ENCODE data around the gene VAC14. TPM values are rescaled to one million over a fixed set of nuclear protein-coding genes. Genes with fewer than 3 reads are reported as not detected.
A peak's percentile ranks its signal among the peaks of the same experiment; 100 is the strongest.
"Not testable (repeated sequence)": the region's sequence is repeated elsewhere in the genome, so short reads cannot be mapped to it uniquely, and the experiment has no call there.

The VAC14 gene
- polyA plus RNA-seq, 1 donor from 2014 or later = 48.5 TPM

DNA sequence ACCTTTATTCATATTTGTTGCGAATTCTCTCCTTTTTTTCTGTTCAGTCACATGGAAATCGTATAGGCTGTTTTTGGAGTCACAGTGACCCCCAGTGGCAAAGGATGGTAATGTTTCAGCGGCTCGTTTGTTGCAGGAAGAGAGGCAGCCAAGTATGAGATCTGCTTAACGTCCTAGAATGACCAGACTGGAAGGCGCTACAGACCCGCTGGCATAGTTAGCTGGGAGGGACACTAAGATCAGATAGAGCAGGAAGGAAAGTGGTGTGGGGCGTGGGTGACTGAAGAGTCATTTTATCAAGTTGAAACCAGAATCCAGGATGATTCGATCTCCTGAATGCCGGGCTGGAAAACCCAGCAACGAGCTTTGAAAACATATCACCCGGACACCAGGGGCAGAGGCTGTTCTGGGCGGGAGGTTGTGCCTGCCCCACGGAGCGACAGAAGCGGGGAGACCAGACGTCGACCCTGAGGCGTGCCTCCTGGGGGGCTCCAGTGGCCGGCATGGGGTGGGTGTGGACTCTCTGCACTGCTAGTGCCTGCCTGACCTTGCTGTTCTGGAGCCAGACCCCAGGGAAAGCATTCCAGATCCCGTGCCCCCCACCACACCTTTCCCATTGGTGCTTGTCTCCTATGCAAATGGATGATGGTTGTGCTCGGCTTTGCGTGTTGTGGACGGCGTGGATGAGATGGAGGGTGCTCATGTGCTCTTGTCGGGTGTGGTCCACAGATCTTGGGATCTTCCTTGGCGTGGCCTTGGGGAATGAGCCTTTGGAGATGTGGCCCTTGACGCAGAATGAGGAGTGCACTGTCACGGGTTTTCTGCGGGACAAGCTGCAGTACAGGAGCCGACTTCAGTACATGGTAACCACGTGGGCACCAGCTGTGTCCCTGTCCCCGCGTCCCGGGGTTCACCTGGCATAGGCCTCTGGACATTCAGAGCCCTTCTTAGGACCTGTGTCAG is 146.9 kb downstream of the VAC14 start:
- Mint-ChIP-seq H3K4me1 (peaks cover 0 to 5% (median 4%) of the 10 kb centered on the region in 3 donors), H3K36me3 (no peaks in the 10 kb centered on the region), H3K27me3 (peaks cover 3% of the 10 kb centered on the region), H3K27ac (no peak overlapping the region), H3K9me3 (no peaks in the 10 kb centered on the region), H3K4me3 (peak overlapping the region in 3 of 4 donors; percentile 60 to 87 (median 86))

DNA sequence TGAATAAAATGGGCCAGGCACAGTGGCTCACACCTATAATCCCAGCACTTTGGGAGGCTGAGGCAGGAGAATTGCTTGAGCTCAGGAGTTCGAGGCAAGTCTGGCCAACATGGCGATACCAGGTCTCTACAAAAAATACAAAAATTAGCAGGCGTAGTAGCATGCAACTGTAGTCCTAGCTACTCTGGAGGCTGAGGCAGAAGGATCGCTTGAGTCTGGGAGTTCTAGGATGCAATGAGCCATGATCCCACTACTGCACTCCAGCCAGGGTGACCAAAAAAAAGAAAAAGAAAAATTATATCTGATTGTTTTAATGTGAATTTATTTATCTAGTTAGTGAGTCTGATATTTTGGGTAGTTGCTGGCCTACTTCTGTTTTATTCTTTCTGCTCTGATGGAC is 147.6 kb downstream of the VAC14 start:
- Mint-ChIP-seq H3K4me1 (peaks cover 0 to 5% (median 5%) of the 10 kb centered on the region in 3 donors), H3K9me3 (no peaks in the 10 kb centered on the region), H3K36me3 (no peaks in the 10 kb centered on the region), H3K4me3 (peak overlapping the region in 1 of 4 donors; percentile 60), H3K27ac (no peak overlapping the region), H3K27me3 (peaks cover 3% of the 10 kb centered on the region)

DNA sequence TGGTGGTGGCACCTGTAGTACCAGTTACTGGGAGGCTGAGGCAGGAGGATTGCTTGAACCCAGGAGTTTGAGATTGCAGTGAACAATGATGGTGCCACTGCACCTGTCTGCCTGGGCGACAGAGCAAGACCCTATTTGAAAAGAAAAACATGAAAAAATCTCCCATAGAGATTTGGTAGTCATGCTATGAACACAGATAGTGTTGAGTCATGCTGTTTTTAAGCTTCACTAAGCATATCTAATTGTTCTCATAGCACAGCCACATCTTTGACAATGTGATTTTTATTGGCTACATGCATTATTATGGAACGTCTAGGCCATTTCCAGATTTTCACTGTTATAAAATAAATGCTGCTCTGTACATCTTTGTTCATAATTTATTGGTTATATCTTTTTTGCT is 148.6 kb downstream of the VAC14 start:
- Mint-ChIP-seq H3K36me3 (no peaks in the 10 kb centered on the region), H3K27me3 (peaks cover 4% of the 10 kb centered on the region)

DNA sequence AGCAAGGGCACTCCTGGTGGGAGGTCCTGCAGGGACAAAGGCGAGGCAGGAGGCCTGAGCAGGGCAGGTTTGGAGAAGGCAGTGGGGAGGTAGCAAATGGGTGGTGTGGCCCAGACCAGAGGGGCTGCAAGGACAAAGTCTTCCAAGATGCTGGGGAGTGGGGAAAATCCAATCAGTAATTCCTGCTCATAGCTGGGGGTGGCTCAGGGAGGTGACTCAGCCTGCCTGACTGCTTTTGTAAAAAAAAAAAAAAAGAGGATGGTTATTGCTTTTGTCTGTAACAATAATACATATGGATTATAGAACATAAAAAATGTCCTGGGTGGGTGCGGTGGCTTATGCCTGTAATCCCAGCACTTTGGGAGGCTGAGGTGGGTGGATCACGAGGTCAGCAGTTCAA is 149.4 kb downstream of the VAC14 start:
- no peak overlapping the region for H3K27ac Mint-ChIP-seq
- no peak overlapping the region for H3K4me3 Mint-ChIP-seq

More for the DNA sequence above, 148.6 kb downstream of the VAC14 start:
- Mint-ChIP-seq H3K27ac (no peak overlapping the region), H3K4me1 (peaks cover 0 to 5% (median 5%) of the 10 kb centered on the region in 3 donors), H3K4me3 (peak overlapping the region in 1 of 4 donors; percentile 20), H3K9me3 (no peaks in the 10 kb centered on the region)

DNA sequence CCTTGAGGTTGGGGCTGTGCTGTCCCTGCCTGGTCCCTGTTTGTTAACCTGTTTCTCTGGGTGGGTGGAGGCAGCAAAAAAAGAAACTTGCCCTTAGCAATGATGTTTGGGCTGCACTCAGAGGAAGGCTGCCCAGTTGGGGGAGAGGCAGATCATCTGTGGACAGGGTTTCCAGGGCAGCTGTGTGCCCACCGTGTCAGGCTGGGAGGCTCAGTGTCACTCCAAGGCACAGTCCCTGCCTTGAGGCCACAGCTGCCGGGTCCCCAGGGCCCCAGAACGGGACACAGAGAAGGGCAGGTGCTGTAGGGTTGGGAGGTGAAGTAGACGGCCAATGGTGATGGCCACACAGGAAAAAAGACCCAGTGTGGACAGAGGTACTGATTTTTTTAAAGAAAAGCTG is 150.7 kb downstream of the VAC14 start:
- H3K27ac Mint-ChIP-seq = no peak overlapping the region
- H3K27me3 Mint-ChIP-seq = peaks cover 4% of the 10 kb centered on the region
- H3K4me1 Mint-ChIP-seq = peaks cover 0 to 5% (median 5%) of the 10 kb centered on the region in 3 donors
- H3K36me3 Mint-ChIP-seq = peaks cover 1% of the 10 kb centered on the region
- no peak overlapping the region for H3K4me3 Mint-ChIP-seq
- H3K9me3 Mint-ChIP-seq = no peaks in the 10 kb centered on the region

More for the DNA sequence above, 149.4 kb downstream of the VAC14 start:
- Mint-ChIP-seq H3K9me3 (no peaks in the 10 kb centered on the region), H3K4me1 (peaks cover 0 to 5% (median 5%) of the 10 kb centered on the region in 3 donors), H3K36me3 (no peaks in the 10 kb centered on the region), H3K27me3 (peaks cover 4% of the 10 kb centered on the region)

DNA sequence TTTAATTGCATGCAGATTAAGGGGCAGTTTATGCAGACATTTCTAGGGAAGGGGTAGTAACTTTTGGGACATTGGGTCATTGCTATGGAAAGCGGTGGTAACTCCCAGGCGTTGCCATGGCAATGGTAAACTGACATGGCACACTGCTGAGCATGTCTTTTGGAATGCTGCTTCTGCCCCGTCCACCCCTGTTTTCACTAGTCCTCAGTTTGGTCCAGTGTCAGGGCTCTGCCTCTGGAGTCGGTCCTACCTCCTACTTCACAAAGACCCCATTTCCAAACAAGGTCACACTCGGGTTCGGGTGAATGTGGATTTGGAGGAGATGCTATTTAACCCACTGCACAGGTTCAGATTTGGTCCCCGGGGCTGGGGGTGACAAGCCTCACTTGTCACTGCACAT is 151.7 kb downstream of the VAC14 start:
- H3K36me3 Mint-ChIP-seq = peaks cover 1% of the 10 kb centered on the region

DNA sequence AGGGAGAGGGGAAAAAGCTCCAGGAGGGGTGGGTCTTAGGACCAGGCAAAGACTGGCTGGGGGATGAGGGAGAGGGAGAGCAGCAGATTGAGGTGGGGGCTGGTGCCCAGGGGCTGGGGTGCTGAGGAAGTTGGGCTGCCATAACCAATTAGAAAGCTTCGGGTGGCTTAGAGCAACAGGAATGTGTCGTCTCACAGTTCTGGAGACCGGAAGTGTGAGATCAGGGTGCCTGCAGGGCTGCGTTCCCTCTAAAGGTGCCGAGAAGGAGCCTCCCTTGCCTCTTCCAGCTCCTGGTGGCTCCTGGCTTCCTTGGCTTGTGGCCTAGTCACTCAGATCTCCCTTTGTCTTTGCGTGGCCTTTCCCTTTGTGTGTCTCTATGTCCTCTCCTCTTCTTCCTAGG is 152.4 kb downstream of the VAC14 start:
- H3K4me1 Mint-ChIP-seq = peaks cover 0 to 2% (median under 1%) of the 10 kb centered on the region in 3 donors
- H3K4me3 Mint-ChIP-seq = no peak overlapping the region
- peaks cover 1% of the 10 kb centered on the region for H3K36me3 Mint-ChIP-seq
- H3K27me3 Mint-ChIP-seq = peaks cover 3% of the 10 kb centered on the region
- H3K9me3 Mint-ChIP-seq = no peaks in the 10 kb centered on the region
- H3K27ac Mint-ChIP-seq = no peak overlapping the region

More for the DNA sequence above, 151.7 kb downstream of the VAC14 start:
- no peak overlapping the region for H3K4me3 Mint-ChIP-seq
- H3K4me1 Mint-ChIP-seq = peaks cover 0 to 5% (median 5%) of the 10 kb centered on the region in 3 donors
- peaks cover 4% of the 10 kb centered on the region for H3K27me3 Mint-ChIP-seq
- no peaks in the 10 kb centered on the region for H3K9me3 Mint-ChIP-seq
- H3K27ac Mint-ChIP-seq = no peak overlapping the region

DNA sequence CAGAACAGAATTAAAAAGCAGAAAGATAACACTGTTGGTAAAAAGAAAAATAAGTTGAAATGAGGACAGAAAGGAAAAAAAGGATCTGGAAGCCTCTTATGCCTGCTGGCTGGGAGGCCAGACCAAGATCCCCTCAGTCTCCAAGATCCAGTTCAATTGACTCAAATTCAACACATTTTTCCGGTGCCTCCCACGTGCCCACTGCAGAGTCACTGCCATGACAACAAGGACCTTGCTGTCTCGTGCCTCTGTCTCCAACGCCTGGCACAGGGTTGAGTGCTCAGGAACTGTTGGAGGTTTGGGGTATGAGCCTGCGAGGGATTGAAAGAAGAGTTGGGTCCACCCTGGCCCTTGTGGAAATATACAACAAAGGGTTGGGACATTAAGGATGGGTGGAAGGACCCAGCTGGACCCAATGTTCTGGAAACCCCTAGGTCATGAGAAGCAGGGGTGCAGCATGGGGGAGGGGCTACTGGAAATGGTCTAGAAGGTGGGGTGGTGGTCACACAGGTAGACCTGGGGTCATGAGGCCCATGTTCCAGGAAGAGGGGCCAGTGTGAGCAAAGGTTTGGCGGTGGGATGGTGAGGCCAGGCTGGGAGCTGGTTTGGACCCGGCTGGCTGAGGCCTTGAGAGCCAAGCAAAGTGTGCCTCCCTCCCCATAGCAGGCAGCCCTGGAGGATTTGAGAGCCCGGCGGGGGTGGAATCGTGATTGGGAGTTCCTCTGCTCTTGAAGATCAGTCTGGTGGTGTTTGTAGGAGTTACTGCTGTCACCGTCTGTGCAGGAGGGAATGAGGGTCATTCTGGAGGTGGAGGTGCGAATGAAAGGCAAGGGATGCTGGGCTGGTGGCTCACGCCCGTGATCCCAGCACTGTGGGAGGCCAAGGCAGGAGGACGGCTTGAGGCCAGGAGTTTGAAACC is 153.3 kb downstream of the VAC14 start:
- no peak overlapping the region for H3K27ac Mint-ChIP-seq
- peaks cover 0 to 2% (median 0%) of the 10 kb centered on the region in 3 donors for H3K4me1 Mint-ChIP-seq
- H3K4me3 Mint-ChIP-seq = no peak overlapping the region
- no peaks in the 10 kb centered on the region for H3K9me3 Mint-ChIP-seq
- peaks cover 3% of the 10 kb centered on the region for H3K27me3 Mint-ChIP-seq
- peaks cover 1% of the 10 kb centered on the region for H3K36me3 Mint-ChIP-seq

DNA sequence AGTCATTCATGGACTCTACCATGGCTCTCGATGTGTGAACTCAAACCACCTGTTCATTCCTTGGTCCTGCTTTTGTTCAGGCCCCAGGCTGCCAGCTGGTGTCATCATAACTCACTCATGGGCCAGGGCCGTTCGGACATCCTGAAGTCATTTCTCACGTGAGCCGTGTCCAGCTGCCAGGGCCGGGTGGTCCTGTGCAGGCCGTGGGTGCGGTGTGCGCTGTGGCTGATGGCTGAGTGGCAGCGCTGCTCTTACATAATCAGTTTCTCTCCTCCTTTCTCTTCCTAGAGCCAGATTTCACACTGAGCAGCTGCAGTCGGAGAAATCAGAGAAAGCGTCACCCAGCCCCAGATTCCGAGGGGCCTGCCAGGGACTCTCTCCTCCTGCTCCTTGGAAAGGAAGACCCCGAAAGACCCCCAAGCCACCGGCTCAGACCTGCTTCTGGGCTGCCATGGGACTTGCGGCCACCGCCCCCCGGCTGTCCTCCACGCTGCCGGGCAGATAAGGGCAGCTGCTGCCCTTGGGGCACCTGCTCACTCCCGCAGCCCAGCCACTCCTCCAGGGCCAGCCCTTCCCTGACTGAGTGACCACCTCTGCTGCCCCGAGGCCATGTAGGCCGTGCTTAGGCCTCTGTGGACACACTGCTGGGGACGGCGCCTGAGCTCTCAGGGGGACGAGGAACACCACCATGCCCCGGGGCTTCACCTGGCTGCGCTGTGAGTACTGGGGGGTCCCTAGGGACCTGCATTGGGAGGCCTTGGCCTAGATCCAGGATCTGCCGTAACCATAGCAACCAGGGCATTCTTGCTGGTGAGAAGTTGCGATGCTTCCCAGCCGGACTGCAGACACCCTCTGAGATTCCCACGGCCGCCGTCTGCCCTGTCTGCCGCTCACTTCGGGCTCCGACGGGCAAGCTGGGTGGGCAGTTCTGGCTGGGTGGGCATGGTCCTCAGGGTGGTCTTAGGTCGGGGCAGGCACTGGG is 154.4 kb downstream of the VAC14 start, which contains the start of gene IL34:
IL34 (plus strand) TSS at position 300 of the 982 bp plus-strand sequence; CDS start at position 689, 389 bp downstream.
- Mint-ChIP-seq H3K9me3 (no peaks in the 10 kb centered on the region), H3K36me3 (peaks cover 1% of the 10 kb centered on the region), H3K27ac (no peak within 1 kb of the TSS), H3K4me3 (peak within 1 kb of the TSS in 1 of 4 donors; percentile 23), H3K4me1 (peaks cover 0 to 2% (median 0%) of the 10 kb centered on the region in 3 donors), H3K27me3 (peaks cover 7% of the 10 kb centered on the region)

DNA sequence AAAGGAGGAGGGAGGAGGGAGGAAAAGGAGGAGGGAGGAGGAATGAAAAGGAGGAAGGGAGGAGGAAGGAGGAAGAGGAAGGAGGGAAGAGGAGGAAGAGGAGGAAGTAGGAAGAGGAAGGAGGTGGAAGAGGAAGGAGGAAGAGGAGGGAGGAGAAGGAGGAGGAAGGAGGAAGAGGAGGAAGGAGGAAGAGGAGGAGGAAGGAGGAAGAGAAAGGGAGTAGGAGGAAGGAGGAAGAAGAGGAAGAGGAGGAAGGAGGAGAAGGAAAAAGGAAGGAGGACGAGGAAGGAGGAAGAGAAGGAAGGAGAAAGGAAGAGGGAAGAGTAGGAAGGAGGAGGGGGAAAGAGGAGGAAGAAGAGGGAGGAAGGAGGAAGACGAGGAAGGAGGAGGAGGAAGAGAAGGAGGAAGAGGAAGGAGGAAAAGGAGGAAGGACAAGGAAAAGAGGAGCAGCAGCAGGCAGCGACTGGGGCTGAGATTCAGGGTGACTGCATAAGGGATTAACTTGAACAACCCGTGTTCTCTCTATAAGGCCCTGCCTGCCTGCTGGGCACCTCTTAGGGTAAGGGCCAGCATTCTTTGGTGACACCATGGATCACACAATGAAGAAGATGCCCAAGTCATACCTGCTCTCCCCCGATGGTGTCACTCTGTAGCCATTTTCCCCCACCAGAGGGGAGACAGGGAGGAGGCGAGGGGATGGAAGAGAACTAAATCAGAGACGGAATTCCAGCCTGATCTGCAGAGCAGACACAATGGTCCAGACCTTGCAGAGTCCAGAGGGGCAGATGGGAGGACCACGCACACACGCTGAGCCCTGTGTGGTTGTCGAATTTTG is 156.0 kb downstream of the VAC14 start:
- Mint-ChIP-seq H3K9me3 (no peaks in the 10 kb centered on the region), H3K4me1 (peaks cover 0 to 2% (median 0%) of the 10 kb centered on the region in 3 donors), H3K36me3 (peaks cover 1% of the 10 kb centered on the region), H3K4me3 (no peak overlapping the region), H3K27ac (no peak overlapping the region), H3K27me3 (peaks cover 9% of the 10 kb centered on the region)

DNA sequence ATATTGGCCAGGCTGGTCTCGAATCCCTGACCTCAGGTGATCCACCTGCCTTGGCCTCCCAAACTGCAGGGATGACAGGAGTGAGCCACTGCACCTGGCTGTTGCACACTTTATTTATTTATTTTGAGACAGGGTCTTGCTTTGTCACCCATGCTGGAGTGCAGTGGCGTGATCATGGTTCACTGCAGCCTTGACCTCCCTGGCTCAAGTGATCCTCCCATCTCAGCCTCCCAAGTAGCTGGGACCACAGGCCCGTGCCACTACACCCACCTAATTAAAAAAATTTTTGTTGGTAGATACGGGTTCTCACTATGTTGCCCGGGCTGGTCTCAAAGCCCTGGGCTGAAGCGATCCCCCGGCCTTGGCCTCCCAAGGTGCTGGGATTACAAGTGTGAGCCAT is 157.7 kb downstream of the VAC14 start:
- not testable (repeated sequence) for H3K4me3 Mint-ChIP-seq, H3K27me3 Mint-ChIP-seq, H3K36me3 Mint-ChIP-seq, H3K9me3 Mint-ChIP-seq, H3K4me1 Mint-ChIP-seq, H3K27ac Mint-ChIP-seq

DNA sequence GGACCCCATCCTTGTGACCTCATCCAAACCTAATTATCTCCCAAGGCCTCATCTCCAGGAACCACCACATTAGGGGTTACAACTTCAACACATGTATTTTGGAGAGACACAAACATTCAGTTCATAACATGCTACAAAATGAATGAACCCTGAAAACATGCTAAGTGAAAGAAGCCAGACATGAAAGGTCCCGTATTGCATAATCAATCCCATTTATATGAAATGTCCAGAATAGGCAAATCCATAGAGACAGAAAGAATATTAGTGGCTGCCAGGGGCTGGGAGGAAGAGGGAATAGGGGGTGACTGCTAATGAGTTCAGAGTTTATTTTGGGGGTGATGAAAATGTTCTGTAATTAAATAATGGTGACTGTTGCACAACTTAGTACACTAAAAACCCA is 158.3 kb downstream of the VAC14 start:
- Mint-ChIP-seq H3K4me3 (no peak overlapping the region), H3K27ac (no peak overlapping the region), H3K4me1 (no peaks in the 10 kb centered on the region), H3K9me3 (no peaks in the 10 kb centered on the region), H3K27me3 (peaks cover 7% of the 10 kb centered on the region), H3K36me3 (peaks cover 1% of the 10 kb centered on the region)

All from IgD-negative memory B cell (primary cell).